Cerebellar cortex (tissue), 1 donor: ENCODE results near the gene COPZ1.

Experiments used
- DNase-seq: peaks from one replicate; pipeline ENCODE4 v3.0.0-alpha.2; 2015; ENCODE audit warnings: low spot score

The COPZ1 gene

GRCh38 chr12:54378796-54379397 is 54.0 kb downstream of the COPZ1 start:
- no peak for DNase-seq

- DNase-seq: peak; percentile 90
Observed at GRCh38 chr12:54379398-54380201, 54.7 kb downstream of the COPZ1 start.

- DNase-seq: no peak
Observed at GRCh38 chr12:54381136-54381535, 56.2 kb downstream of the COPZ1 start.

- no peak for DNase-seq
Observed at GRCh38 chr12:54383041-54383609, 58.2 kb downstream of the COPZ1 start.

GRCh38 chr12:54384591-54385041 is 59.7 kb downstream of the COPZ1 start, which contains the start of gene ZNF385A:
Gene ZNF385A, minus strand, starts transcription at chr12:54384733. Its CDS starts 219 bp downstream, at chr12:54384514.
- DNase-seq: no peak

GRCh38 chr12:54385251-54385914 is 60.5 kb downstream of the COPZ1 start:
- DNase-seq: no peak

GRCh38 chr12:54386403-54387113 is 61.6 kb downstream of the COPZ1 start:
- DNase-seq: no peak

GRCh38 chr12:54387114-54387467 is 62.2 kb downstream of the COPZ1 start:
- DNase-seq: no peak

- no peak for DNase-seq
Observed at GRCh38 chr12:54388237-54389133, 63.6 kb downstream of the COPZ1 start.

- DNase-seq: no peak
Observed at GRCh38 chr12:54389134-54389508, 64.2 kb downstream of the COPZ1 start.

GRCh38 chr12:54389607-54390175 is 64.8 kb downstream of the COPZ1 start:
- no peak for DNase-seq

- no peak for DNase-seq
Observed at GRCh38 chr12:54390176-54390667, 65.3 kb downstream of the COPZ1 start.

- peak; percentile 55 for DNase-seq
Observed at GRCh38 chr12:54390668-54391551, 66.0 kb downstream of the COPZ1 start.

GRCh38 chr12:54392485-54393206 is 67.7 kb downstream of the COPZ1 start:
- no peak for DNase-seq

- DNase-seq: no peak
Observed at GRCh38 chr12:54393207-54393609, 68.3 kb downstream of the COPZ1 start.

GRCh38 chr12:54393743-54394142 is 68.8 kb downstream of the COPZ1 start:
- DNase-seq: no peak

- DNase-seq: peak; percentile 75
Observed at GRCh38 chr12:54394281-54394719, 69.4 kb downstream of the COPZ1 start.

- no peak for DNase-seq
Observed at GRCh38 chr12:54394986-54395385, 70.1 kb downstream of the COPZ1 start.

GRCh38 chr12:54395545-54395944 is 70.6 kb downstream of the COPZ1 start:
- no peak for DNase-seq
